DND-41 (cell line): ENCODE measurements around the gene SYCN.

Experiments
- ATAC-seq: fragments of 200-7000 bp; cut with Tn5 transposase; 3 replicates; pipeline ENCODE4 v1.9.1; 2021; ENCODE audit warnings: low read depth; ENCODE audit not compliant: insufficient read depth
- DNase-seq: peaks from one replicate; pipeline ENCODE4 v3.0.0-alpha.2; 2020
- H2AFZ ChIP-seq: 2 replicates; pipeline ENCODE4 v1.6.0; 2012; ENCODE audit warnings: low read depth, low read length
- H3K27ac ChIP-seq: 2 replicates; pipeline ENCODE4 v1.5.1; 2012; ENCODE audit warnings: low read length, inconsistent platforms
- H3K27me3 ChIP-seq: fragments of 200-600 bp; sonication (generic); 2 replicates; pipeline ENCODE4 v1.6.0; 2012; ENCODE audit warnings: low read length, mild to moderate bottlenecking, inconsistent platforms; ENCODE audit not compliant: insufficient read depth, poor library complexity
- H3K36me3 ChIP-seq: 2 replicates; pipeline ENCODE4 v1.5.1; 2012; ENCODE audit warnings: low read length, inconsistent platforms; ENCODE audit not compliant: insufficient read depth
- H3K4me1 ChIP-seq: 2 replicates; pipeline ENCODE4 v1.5.1; 2012; ENCODE audit warnings: mild to moderate bottlenecking, low read length; ENCODE audit not compliant: insufficient read depth
- H3K4me2 ChIP-seq: 2 replicates; pipeline ENCODE4 v1.6.0; 2012; ENCODE audit warnings: mild to moderate bottlenecking, moderate library complexity, low read length, inconsistent platforms; ENCODE audit not compliant: insufficient read depth
- H3K4me3 ChIP-seq, 2 experiments: fragments of 200-600 bp in 1 of 2; shearing (Covaris generic) in 1 of 2; 2 replicates each; pipeline ENCODE4 v1.5.1; 2012 to 2016; ENCODE audit warnings: inconsistent platforms in 2 of 2, low read length in 2 of 2, mild to moderate bottlenecking in 2 of 2, low read depth in 1 of 2, moderate library complexity in 1 of 2
- H3K79me2 ChIP-seq: 2 replicates; pipeline ENCODE4 v1.6.0; 2012; ENCODE audit warnings: low read length, inconsistent platforms; ENCODE audit not compliant: insufficient read depth
- H3K9ac ChIP-seq: 2 replicates; pipeline ENCODE4 v1.6.0; 2012; ENCODE audit warnings: low read depth, mild to moderate bottlenecking, inconsistent platforms, low read length, moderate library complexity
- H3K9me3 ChIP-seq: 2 replicates; pipeline ENCODE4 v1.5.1; 2012; ENCODE audit warnings: low read length, moderate library complexity, mild to moderate bottlenecking, inconsistent platforms; ENCODE audit not compliant: insufficient read depth, severe bottlenecking
- H4K20me1 ChIP-seq: 2 replicates; pipeline ENCODE4 v1.6.0; 2012; ENCODE audit warnings: low read length; ENCODE audit not compliant: insufficient read depth
- CTCF ChIP-seq: IDR thresholded peaks from 2 replicates; pipeline ENCODE4 v1.5.1; 2012; ENCODE audit warnings: borderline replicate concordance, low read length, moderate library complexity, mild to moderate bottlenecking; ENCODE audit not compliant: poor library complexity, severe bottlenecking; ENCODE audit errors: extremely low read depth
- EZH2 ChIP-seq: IDR thresholded peaks from 3 replicates; pipeline ENCODE4 v1.6.1; 2012; ENCODE audit warnings: borderline replicate concordance, low read depth, mild to moderate bottlenecking, moderate library complexity, low read length, inconsistent platforms; ENCODE audit not compliant: severe bottlenecking

The SYCN gene

DNA sequence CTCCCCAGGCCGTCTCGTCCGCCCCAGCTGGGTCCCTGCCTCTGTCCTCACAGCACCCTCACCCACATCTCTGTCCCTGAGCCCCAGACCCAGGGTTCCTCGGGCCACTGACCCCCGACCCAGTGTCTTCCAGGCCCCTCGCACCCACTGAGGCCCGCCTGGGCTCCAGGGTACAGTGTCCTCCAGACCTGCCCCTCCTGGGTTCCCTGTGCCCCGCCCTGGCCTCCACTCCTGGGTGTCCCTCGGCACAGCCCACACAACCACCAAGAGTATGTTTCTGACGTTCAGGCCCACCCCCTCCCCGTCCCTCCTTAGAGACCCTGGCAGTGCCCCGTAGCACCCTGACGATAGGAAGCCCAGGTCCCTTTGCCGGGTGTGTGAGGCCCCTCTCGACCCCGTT, 29.9 kb downstream of the SYCN start:
- no peaks in the 10 kb centered on the region for H3K79me2 ChIP-seq
- H2AFZ ChIP-seq, result no peak overlapping the region
- H3K9me3 ChIP-seq, result no peaks in the 10 kb centered on the region
- peaks cover 23% of the 10 kb centered on the region for H4K20me1 ChIP-seq
- DNase-seq, result no peak
- H3K4me3 ChIP-seq, result no peak overlapping the region
- no peak overlapping the region for H3K27ac ChIP-seq
- no peak overlapping the region for H3K9ac ChIP-seq
- peaks cover 86% of the 10 kb centered on the region for H3K36me3 ChIP-seq
- no peak overlapping the region for H3K4me2 ChIP-seq
- H3K27me3 ChIP-seq, result no peaks in the 10 kb centered on the region
- no peak for ATAC-seq
- no peaks in the 10 kb centered on the region for H3K4me1 ChIP-seq
- TF ChIP-seq EZH2 (no peak), CTCF (no peak)

- Histone ChIP-seq H3K27me3 (no peaks in the 10 kb centered on the region), H3K4me2 (no peak overlapping the region), H3K27ac (no peak overlapping the region), H4K20me1 (peaks cover 29% of the 10 kb centered on the region), H3K79me2 (no peaks in the 10 kb centered on the region), H2AFZ (no peak overlapping the region), H3K36me3 (peaks cover 88% of the 10 kb centered on the region), H3K4me1 (no peaks in the 10 kb centered on the region), H3K9ac (no peak overlapping the region), H3K9me3 (no peaks in the 10 kb centered on the region), H3K4me3 (no peak overlapping the region)
- no peak for TF ChIP-seq EZH2
- no peak for TF ChIP-seq CTCF
- no peak for ATAC-seq
- DNase-seq, result no peak
Measured at GRCh38 chr19:39173502-39173991, 30.5 kb downstream of the SYCN start.

DNA sequence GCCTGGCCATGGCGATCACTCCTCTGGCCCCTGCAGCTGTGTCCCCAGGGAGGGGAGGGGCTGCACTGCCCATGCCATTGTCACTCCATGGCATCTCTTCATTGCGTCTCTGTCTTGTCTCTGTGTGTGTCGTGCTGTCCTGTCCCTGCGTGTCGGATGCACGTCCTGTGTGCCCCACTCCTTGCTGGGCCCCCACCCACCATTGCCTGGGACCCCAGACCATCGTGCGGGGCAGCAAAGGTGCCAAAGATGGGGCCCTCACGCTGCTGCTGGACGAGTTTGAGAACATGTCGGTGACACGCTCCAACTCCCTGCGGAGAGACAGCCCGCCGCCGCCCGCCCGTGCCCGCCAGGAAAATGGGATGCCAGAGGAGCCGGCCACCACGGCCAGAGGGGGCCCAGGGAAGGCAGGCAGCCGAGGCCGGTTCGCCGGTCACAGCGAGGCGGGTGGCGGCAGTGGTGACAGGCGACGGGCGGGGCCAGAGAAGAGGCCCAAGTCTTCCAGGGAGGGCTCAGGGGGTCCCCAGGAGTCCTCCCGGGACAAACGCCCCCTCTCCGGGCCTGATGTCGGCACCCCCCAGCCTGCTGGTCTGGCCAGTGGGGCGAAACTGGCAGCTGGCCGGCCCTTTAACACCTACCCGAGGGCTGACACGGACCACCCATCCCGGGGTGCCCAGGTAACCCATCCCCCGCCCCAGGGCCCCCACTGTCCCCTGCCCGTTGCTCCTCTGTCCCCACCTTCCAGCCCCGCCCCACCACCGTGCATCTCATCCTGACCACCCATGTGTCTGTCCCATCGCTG, 31.2 kb downstream of the SYCN start:
- H3K9ac ChIP-seq, result no peak overlapping the region
- no peaks in the 10 kb centered on the region for H3K9me3 ChIP-seq
- no peaks in the 10 kb centered on the region for H3K79me2 ChIP-seq
- H3K4me3 ChIP-seq, result no peak overlapping the region
- no peaks in the 10 kb centered on the region for H3K27me3 ChIP-seq
- no peak overlapping the region for H3K4me2 ChIP-seq
- H3K36me3 ChIP-seq, result peaks cover 82% of the 10 kb centered on the region
- no peak for TF ChIP-seq EZH2
- no peak for TF ChIP-seq CTCF
- DNase-seq (no peak), ATAC-seq (no peak)
- no peak overlapping the region for H3K27ac ChIP-seq
- H4K20me1 ChIP-seq, result peaks cover 35% of the 10 kb centered on the region
- no peak overlapping the region for H2AFZ ChIP-seq
- no peaks in the 10 kb centered on the region for H3K4me1 ChIP-seq
